A549 (cell line): Measurements from ENCODE around the gene PDE1C. TPM values are rescaled to one million over a fixed set of nuclear protein-coding genes. Genes with fewer than 3 reads are reported as not detected.

Source experiments
- ATAC-seq, 2 experiments: fragments of 200-7000 bp in 1 of 2; fragments of >200 bp in 1 of 2; cut with Nextera tagmentation in 1 of 2; cut with Tn5 transposase in 1 of 2; 3 replicates each; pipeline versions ENCODE4 v1.8.0 to v1.9.1; 2018 to 2020; ENCODE audit warnings: mild to moderate bottlenecking in 1 of 2, moderate library complexity in 1 of 2
- CTCF ChIA-PET: fragments of 300-600 bp; sonication (Branson Sonifier 250); formaldehyde crosslinking; extraction: SDS; loops from one replicate; lab custom pipeline; 2021; ENCODE audit warnings: antibody characterized with exemption, inconsistent platforms; lab: Yijun Ruan, JAX
- POLR2A ChIA-PET: fragments of 350-600 bp; formaldehyde crosslinking; extraction: SDS; loops from one replicate; lab custom pipeline; 2021; ENCODE audit warnings: antibody characterized with exemption, inconsistent platforms; lab: Yijun Ruan, JAX
- DNase-seq, 2 experiments: peaks; one replicate each; pipeline versions ENCODE4 v3.0.0 to v3.0.0-alpha.2; 2011 to 2016; ENCODE audit warnings: low read depth in 1 of 2, low spot score in 1 of 2
- FAIRE-seq: peaks from 2 replicates; lab custom pipeline; 2011; peaks lifted over from hg19 to GRCh38; lab: Jason Lieb, UNC
- H3K27ac ChIP-seq, 2 experiments: fragments of >200 bp; sonication (Bioruptor Twin); formaldehyde crosslinking; 3 replicates each; pipeline ENCODE4 v1.5.1; 2016 to 2017
- H3K4me1 ChIP-seq: fragments of >200 bp; sonication (Bioruptor Twin); formaldehyde crosslinking; 3 replicates; pipeline ENCODE4 v1.6.1; 2016
- H3K4me2 ChIP-seq: fragments of >200 bp; sonication (Bioruptor Twin); formaldehyde crosslinking; 3 replicates; pipeline ENCODE4 v1.6.1; 2016
- H3K4me3 ChIP-seq: fragments of >200 bp; sonication (Bioruptor Twin); formaldehyde crosslinking; 3 replicates; pipeline ENCODE4 v1.5.1; 2016
- H3K9me3 ChIP-seq: fragments of >200 bp; sonication (Bioruptor Twin); formaldehyde crosslinking; 3 replicates; pipeline ENCODE4 v1.6.1; 2016
- BCL3 ChIP-seq: fragments of >200 bp; sonication (Bioruptor Twin); formaldehyde crosslinking; IDR thresholded peaks from 3 replicates; pipeline ENCODE4 v1.6.1; 2016
- CBX2 ChIP-seq: fragments of 200-600 bp; sonication (generic); IDR thresholded peaks from 2 replicates; pipeline ENCODE4 v1.6.1; 2016; ENCODE audit warnings: low read depth, mild to moderate bottlenecking, borderline replicate concordance
- CEBPB ChIP-seq, 2 experiments: fragments of >200 bp in 1 of 2; sonication (Bioruptor Twin) in 1 of 2; formaldehyde crosslinking in 1 of 2; IDR thresholded peaks; 2 replicates each; pipeline ENCODE4 v1.6.1; 2012 to 2016
- CTCF ChIP-seq: fragments of >200 bp; sonication (Bioruptor Twin); formaldehyde crosslinking; IDR thresholded peaks from 3 replicates; pipeline ENCODE4 v1.5.1; 2016
- EP300 ChIP-seq, 2 experiments: fragments of >200 bp; sonication (Bioruptor Twin); formaldehyde crosslinking; IDR thresholded peaks; 2 replicates in 1 of 2; 3 replicates in 1 of 2; pipeline ENCODE4 v1.6.1; 2016 to 2017
- FOSL2 ChIP-seq, 2 experiments: fragments of 450-650 bp in 1 of 2; fragments of >200 bp in 1 of 2; sonication (Bioruptor Twin) in 1 of 2; formaldehyde crosslinking; IDR thresholded peaks; 2 replicates each; pipeline versions ENCODE4 v1.5.0 to v1.6.1; 2016 to 2020; ENCODE audit warnings: mild to moderate bottlenecking in 1 of 2, moderate library complexity in 1 of 2
- GATA3 ChIP-seq: IDR thresholded peaks from 2 replicates; pipeline ENCODE4 v1.6.1; 2012; ENCODE audit warnings: borderline replicate concordance
- HES2 ChIP-seq: fragments of >200 bp; sonication (Bioruptor Twin); formaldehyde crosslinking; IDR thresholded peaks from 2 replicates; pipeline ENCODE4 v1.6.1; 2016
- HEYL ChIP-seq: fragments of 250-450 bp; sonication (Bioruptor Pico); IDR thresholded peaks from 2 replicates; pipeline ENCODE4 v1.8.0; 2021; ENCODE audit warnings: mild to moderate bottlenecking, moderate library complexity
- HMGXB4 ChIP-seq: fragments of 250-450 bp; sonication (Bioruptor Pico); IDR thresholded peaks from 2 replicates; pipeline ENCODE4 v1.5.0; 2021; ENCODE audit warnings: mild to moderate bottlenecking, moderate library complexity, borderline replicate concordance
- HOXB13 ChIP-seq: fragments of 250-450 bp; sonication (Bioruptor Pico); IDR thresholded peaks from 2 replicates; pipeline ENCODE4 v1.5.0; 2020; ENCODE audit warnings: low read depth, mild to moderate bottlenecking, moderate library complexity
- JUNB ChIP-seq: fragments of >200 bp; sonication (Bioruptor Twin); formaldehyde crosslinking; IDR thresholded peaks from 2 replicates; pipeline ENCODE4 v1.6.1; 2016
- KDM1A ChIP-seq: fragments of 200-600 bp; sonication (generic); IDR thresholded peaks from 2 replicates; pipeline ENCODE4 v1.6.1; 2016; ENCODE audit warnings: low read depth, mild to moderate bottlenecking
- MAZ ChIP-seq: fragments of 150-350 bp; IDR thresholded peaks from 2 replicates; pipeline ENCODE4 v1.6.1; 2014; ENCODE audit warnings: antibody characterized with exemption, low read depth, low read length, borderline replicate concordance
- MYC ChIP-seq: IDR thresholded peaks from 2 replicates; pipeline ENCODE4 v1.6.1; 2012; ENCODE audit warnings: mild to moderate bottlenecking, inconsistent platforms, low read length, improper control_type of control experiment, borderline replicate concordance
- NFE2L2 ChIP-seq: fragments of 150-350 bp; conservative IDR thresholded peaks from 2 replicates; pipeline ENCODE4 v1.6.1; 2014; ENCODE audit warnings: low read length
- PHF8 ChIP-seq: fragments of 200-600 bp; sonication (generic); IDR thresholded peaks from 2 replicates; pipeline ENCODE4 v1.6.1; 2016; ENCODE audit warnings: low read depth, mild to moderate bottlenecking, antibody characterized with exemption, moderate library complexity, borderline replicate concordance
- POLR2A ChIP-seq: IDR thresholded peaks from 2 replicates; pipeline ENCODE4 v1.6.1; 2012; ENCODE audit warnings: mild to moderate bottlenecking, low read length
- RAD21 ChIP-seq, 2 experiments: fragments of >200 bp in 1 of 2; sonication (Bioruptor Twin) in 1 of 2; formaldehyde crosslinking in 1 of 2; IDR thresholded peaks in 1 of 2; conservative IDR thresholded peaks in 1 of 2; 2 replicates in 1 of 2; 3 replicates in 1 of 2; pipeline ENCODE4 v1.6.1; 2012 to 2018; ENCODE audit warnings: inconsistent platforms in 1 of 2
- RARB ChIP-seq: fragments of 250-450 bp; sonication (Bioruptor Pico); IDR thresholded peaks from 2 replicates; pipeline ENCODE4 v1.8.0; 2021; ENCODE audit warnings: mild to moderate bottlenecking, moderate library complexity
- RCOR1 ChIP-seq: fragments of 150-350 bp; IDR thresholded peaks from 2 replicates; pipeline ENCODE4 v1.6.1; 2014; ENCODE audit warnings: antibody characterized with exemption, low read length, low read depth
- RNF2 ChIP-seq: fragments of 200-600 bp; sonication (generic); IDR thresholded peaks from 2 replicates; pipeline ENCODE4 v1.6.1; 2016; ENCODE audit warnings: low read depth, mild to moderate bottlenecking, antibody characterized with exemption, moderate library complexity, borderline replicate concordance
- SMC3 ChIP-seq: fragments of >200 bp; sonication (Bioruptor Twin); formaldehyde crosslinking; IDR thresholded peaks from 3 replicates; pipeline ENCODE4 v1.6.1; 2018; ENCODE audit warnings: inconsistent platforms
- TFCP2L1 ChIP-seq: fragments of 250-450 bp; sonication (Bioruptor Pico); IDR thresholded peaks from 2 replicates; pipeline ENCODE4 v1.5.0; 2021; ENCODE audit warnings: mild to moderate bottlenecking
- ZNF302 ChIP-seq: fragments of 250-450 bp; sonication (Bioruptor Pico); IDR thresholded peaks from 2 replicates; pipeline ENCODE4 v1.9.0; 2021; ENCODE audit warnings: inconsistent platforms, mild to moderate bottlenecking, moderate library complexity
- ZSCAN20 ChIP-seq: fragments of 250-450 bp; sonication (Bioruptor Pico); IDR thresholded peaks from 2 replicates; pipeline ENCODE4 v1.8.0; 2022; ENCODE audit warnings: mild to moderate bottlenecking, moderate library complexity
- WGBS: methylation state at CpG from one replicate; pipeline ENCODE4 v1.1.6; 2017; ENCODE audit errors: missing lambda C conversion rate; 5-methylcytosine and 5-hydroxymethylcytosine counted together
- polyA plus RNA-seq, 4 experiments: library from polyadenylated mRNA; depleted of rRNA in 3 of 4; stranded (reverse); fragments of >200 nt; fragmentation: RNase III in 1 of 4; extraction: RNeasy Plus Mini Kit Qiagen cat#74134 plus additional on column Dnase treatment in 1 of 4; gene quantifications; 2 replicates in 3 of 4; 3 replicates in 1 of 4; pipeline ENCODE4 v1.2.3, GENCODE V29; 2011 to 2017

Gene PDE1C
- polyA plus RNA-seq, 2 of the 4 experiments (the other 2 are of a cell fraction) = 8.0 to 11.0 TPM

- no peak overlapping the region for H3K4me2 ChIP-seq
- CTCF ChIA-PET = interaction anchor here (0.6 to 2.8 kb wide), 25 partner anchors 12 to 397 kb away, joined by 3 to 11 read pairs (median 3); partner anchors contain the start of gene PDE1C
- ATAC-seq = peak in 1 of 2 experiments; percentile 63; a peak in 2 of 6 replicates
- no peak for FAIRE-seq
- no peak overlapping the region for H3K27ac ChIP-seq
- H3K4me1 ChIP-seq = peaks cover 12% of the 10 kb centered on the region
- DNase-seq = peak; percentile 4 to 53
- no peaks in the 10 kb centered on the region for H3K9me3 ChIP-seq
- POLR2A ChIA-PET = no interaction called here
- H3K4me3 ChIP-seq = no peak overlapping the region
- WGBS = 77% methylated on average over 3 of the region's 3 CpGs
- TF ChIP-seq RAD21 (conservative IDR thresholded peaks at IDR 0.05 in 1 of 2, IDR thresholded peaks at IDR 0.05 in 1 of 2) (peak; percentile 64 to 69), SMC3 (peak; percentile 70), CTCF (peak; percentile 48), ZSCAN20 (CRISPR knock-in tag) (no peak)
These were observed 256.0 kb downstream of the PDE1C start for GRCh38 chr7:31814187-31814586.

- no peak overlapping the region for H3K27ac ChIP-seq
- POLR2A ChIA-PET = no interaction called here
- FAIRE-seq (no peak), DNase-seq (no peak), ATAC-seq (no peak)
- H3K4me2 ChIP-seq = no peak overlapping the region
- WGBS = 90% methylated on average over 3 of the region's 3 CpGs
- TF ChIP-seq RCOR1 = no peak
- no peak for TF ChIP-seq GATA3
- TF ChIP-seq FOSL2 (IDR thresholded peaks at IDR 0.05) = no peak
- TF ChIP-seq FOSL2 (CRISPR knock-in tag; IDR thresholded peaks at IDR 0.05) = no peak
- TF ChIP-seq HEYL (CRISPR knock-in tag) = no peak
- no peak for TF ChIP-seq RARB (CRISPR knock-in tag)
- no peak for TF ChIP-seq ZSCAN20 (CRISPR knock-in tag)
- no peak for TF ChIP-seq MAZ
- no peak for TF ChIP-seq HOXB13 (CRISPR knock-in tag)
- no peak for TF ChIP-seq BCL3
- no peak for TF ChIP-seq JUNB
- no peak for TF ChIP-seq TFCP2L1 (CRISPR knock-in tag)
- TF ChIP-seq SMC3 = no peak
- TF ChIP-seq NFE2L2 = no peak
- TF ChIP-seq ZNF302 = no peak
- peaks cover 6% of the 10 kb centered on the region for H3K4me1 ChIP-seq
- no peaks in the 10 kb centered on the region for H3K9me3 ChIP-seq
- no peak overlapping the region for H3K4me3 ChIP-seq
- CTCF ChIA-PET = interaction anchor here (1.2 to 1.7 kb wide), 3 partner anchors 13 to 393 kb away, joined by 3 to 5 read pairs (median 5); no protein-coding TSS in a partner anchor
These were observed 258.4 kb downstream of the PDE1C start for GRCh38 chr7:31811650-31812461.

- no peak overlapping the region for H3K27ac ChIP-seq
- H3K9me3 ChIP-seq = no peaks in the 10 kb centered on the region
- no peak for TF ChIP-seq KDM1A
- TF ChIP-seq MAZ = no peak
- TF ChIP-seq CBX2 = no peak
- TF ChIP-seq POLR2A = no peak
- no peak for TF ChIP-seq EP300 (IDR thresholded peaks at IDR 0.05)
- TF ChIP-seq MYC = no peak
- no peak for TF ChIP-seq HMGXB4 (CRISPR knock-in tag)
- no peak for TF ChIP-seq CEBPB (IDR thresholded peaks at IDR 0.05)
- TF ChIP-seq PHF8 = no peak
- TF ChIP-seq HES2 = no peak
- TF ChIP-seq NFE2L2 = no peak
- TF ChIP-seq RNF2 = no peak
- H3K4me2 ChIP-seq = no peak overlapping the region
- ATAC-seq (no peak), DNase-seq (no peak), FAIRE-seq (no peak)
- CTCF ChIA-PET = no interaction called here
- no peaks in the 10 kb centered on the region for H3K4me1 ChIP-seq
- POLR2A ChIA-PET = no interaction called here
- no peak overlapping the region for H3K4me3 ChIP-seq
- 87% methylated on average over 2 of the region's 2 CpGs for WGBS
These were observed 264.9 kb downstream of the PDE1C start for GRCh38 chr7:31805209-31805818.
